ENCODE measurements around the gene IFT122.

IFT122 gene

DNA sequence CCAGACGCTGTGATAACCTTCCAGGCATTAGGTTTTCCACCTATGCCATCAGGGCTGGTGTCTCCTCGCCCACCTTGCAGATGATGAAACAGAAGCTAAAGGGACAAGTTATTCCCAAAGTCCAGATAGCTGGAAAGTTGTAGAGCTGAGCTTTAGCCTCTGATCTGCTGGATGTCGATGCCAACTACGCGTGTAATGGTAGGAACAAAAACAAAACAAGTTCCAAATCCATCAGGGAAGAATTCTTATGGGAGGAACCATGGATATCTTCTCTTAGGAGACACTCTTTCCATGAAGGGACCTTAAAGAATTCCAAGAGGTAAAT is 60.3 kb downstream of the IFT122 start:
- no peak overlapping the region for H3K27ac Mint-ChIP-seq
- peaks cover 40% of the 10 kb centered on the region for H3K36me3 Mint-ChIP-seq (ENCODE audit: low read depth)
- H3K4me3 Mint-ChIP-seq, result no peak overlapping the region
- H3K4me1 Mint-ChIP-seq, result peaks cover 32% of the 10 kb centered on the region
- H3K27me3 Mint-ChIP-seq (ENCODE audit: low read depth), result no peaks in the 10 kb centered on the region
- H3K9me3 Mint-ChIP-seq, result no peaks in the 10 kb centered on the region
- TF ChIP-seq, protein P1, sequence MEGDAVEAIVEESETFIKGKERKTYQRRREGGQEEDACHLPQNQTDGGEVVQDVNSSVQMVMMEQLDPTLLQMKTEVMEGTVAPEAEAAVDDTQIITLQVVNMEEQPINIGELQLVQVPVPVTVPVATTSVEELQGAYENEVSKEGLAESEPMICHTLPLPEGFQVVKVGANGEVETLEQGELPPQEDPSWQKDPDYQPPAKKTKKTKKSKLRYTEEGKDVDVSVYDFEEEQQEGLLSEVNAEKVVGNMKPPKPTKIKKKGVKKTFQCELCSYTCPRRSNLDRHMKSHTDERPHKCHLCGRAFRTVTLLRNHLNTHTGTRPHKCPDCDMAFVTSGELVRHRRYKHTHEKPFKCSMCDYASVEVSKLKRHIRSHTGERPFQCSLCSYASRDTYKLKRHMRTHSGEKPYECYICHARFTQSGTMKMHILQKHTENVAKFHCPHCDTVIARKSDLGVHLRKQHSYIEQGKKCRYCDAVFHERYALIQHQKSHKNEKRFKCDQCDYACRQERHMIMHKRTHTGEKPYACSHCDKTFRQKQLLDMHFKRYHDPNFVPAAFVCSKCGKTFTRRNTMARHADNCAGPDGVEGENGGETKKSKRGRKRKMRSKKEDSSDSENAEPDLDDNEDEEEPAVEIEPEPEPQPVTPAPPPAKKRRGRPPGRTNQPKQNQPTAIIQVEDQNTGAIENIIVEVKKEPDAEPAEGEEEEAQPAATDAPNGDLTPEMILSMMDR (IDR thresholded peaks at IDR 0.05; ENCODE audit: unreplicated experiment in 3 of 3), result no peak

DNA sequence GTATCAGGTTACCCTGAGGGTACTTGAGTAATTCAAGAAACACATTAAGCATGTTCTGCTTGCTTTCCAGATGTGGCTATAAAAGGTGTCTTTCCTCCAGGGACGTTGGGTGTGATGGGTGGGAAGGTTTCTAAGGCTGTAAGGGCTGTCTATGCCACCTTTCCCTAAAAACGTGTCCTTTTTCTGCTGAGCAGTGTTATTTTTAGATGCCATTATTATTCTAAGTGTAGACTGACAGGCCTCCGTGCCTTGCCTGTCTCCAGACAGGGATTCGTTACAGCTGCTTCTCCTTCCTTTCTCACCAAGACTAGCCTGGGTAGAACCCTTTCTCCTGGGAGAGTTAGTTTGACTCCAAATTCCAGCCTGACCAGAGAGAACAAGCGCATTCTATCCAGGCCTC is 61.6 kb downstream of the IFT122 start:
- H3K27ac Mint-ChIP-seq, result peak overlapping the region in 1 of 3 experiments; percentile 35
- H3K36me3 Mint-ChIP-seq (ENCODE audit: low read depth), result peaks cover 46% of the 10 kb centered on the region
- no peak overlapping the region for H3K4me3 Mint-ChIP-seq
- TF ChIP-seq, protein P1 (IDR thresholded peaks at IDR 0.05; ENCODE audit: unreplicated experiment in 3 of 3), result no peak
- H3K4me1 Mint-ChIP-seq, result peaks cover 38% of the 10 kb centered on the region
- no peaks in the 10 kb centered on the region for H3K9me3 Mint-ChIP-seq
- no peaks in the 10 kb centered on the region for H3K27me3 Mint-ChIP-seq (ENCODE audit: low read depth)

DNA sequence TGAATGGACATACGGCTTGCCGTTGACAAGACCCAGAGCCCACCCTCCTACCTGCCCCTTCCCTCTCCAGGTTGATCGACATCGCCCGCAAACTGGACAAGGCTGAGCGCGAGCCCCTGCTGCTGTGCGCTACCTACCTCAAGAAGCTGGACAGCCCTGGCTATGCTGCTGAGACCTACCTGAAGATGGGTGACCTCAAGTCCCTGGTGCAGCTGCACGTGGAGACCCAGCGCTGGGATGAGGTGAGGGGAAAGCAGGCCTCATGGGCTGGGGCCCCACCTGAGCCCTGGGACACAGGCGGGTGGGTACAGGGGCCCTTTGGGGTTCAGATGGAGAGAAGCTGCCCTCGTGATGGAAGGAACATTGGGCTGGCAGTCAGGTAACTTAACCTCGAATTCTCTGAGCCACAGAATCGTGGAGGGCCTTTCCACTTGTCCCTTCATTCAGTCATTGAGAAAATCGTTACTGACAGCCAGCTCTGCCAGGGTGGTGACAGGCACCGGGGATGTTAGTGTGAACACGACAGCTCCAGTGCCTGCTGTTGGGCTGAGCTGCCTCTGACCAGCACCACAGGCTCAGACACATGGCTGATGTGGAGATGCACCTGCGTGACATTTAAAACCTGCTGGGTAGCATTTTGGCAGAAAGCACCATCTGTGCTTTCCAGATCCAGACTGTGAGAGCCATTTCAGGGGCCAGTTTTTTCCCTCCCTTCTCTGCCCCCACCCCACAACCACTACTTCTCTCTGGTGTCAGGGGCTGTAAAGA is 62.8 kb downstream of the IFT122 start:
- no peak overlapping the region for H3K4me3 Mint-ChIP-seq
- TF ChIP-seq, protein P1 (IDR thresholded peaks at IDR 0.05; ENCODE audit: unreplicated experiment in 3 of 3), result no peak
- H3K4me1 Mint-ChIP-seq, result peaks cover 42% of the 10 kb centered on the region
- no peak overlapping the region for H3K27ac Mint-ChIP-seq
- H3K27me3 Mint-ChIP-seq (ENCODE audit: low read depth), result no peaks in the 10 kb centered on the region
- peaks cover 45% of the 10 kb centered on the region for H3K36me3 Mint-ChIP-seq (ENCODE audit: low read depth)
- no peaks in the 10 kb centered on the region for H3K9me3 Mint-ChIP-seq

DNA sequence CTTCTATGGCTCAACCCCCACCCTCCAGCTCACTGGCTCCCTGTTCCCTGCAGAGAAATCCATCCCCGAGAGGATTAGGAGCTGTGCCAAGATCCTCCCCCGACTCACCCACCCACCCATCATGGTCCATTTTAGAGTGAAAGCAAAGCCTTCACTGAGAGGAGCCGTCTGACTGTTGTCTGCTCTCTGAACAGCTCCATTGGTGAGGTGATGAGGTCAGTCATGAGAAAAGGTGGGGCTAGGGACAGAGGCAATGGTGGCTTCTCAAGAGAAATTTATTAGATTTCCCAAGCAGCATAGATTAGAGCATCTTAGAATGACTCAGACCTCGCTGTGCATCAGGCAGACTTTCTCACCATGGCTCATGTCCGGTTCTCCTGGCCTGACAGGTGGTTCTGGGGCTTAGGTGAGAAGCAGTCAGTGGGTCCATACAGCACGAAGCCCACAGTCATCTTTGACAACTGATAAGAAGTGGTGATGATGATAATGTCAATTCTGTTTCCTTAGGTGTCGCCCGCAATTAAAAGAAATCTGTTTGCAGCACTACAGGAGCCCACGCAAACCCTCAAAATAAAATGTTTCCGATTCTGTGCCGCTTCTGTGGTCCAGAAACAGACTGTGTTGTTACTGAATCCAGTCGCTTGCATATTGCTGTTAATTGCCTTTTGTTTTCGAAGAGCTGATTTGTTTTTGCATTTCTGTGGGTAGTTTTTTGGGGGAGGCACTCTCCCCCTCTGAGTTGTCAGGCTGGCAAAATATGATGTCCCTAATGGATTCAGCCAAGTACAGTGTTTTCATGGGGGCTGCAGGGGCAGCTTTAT is 63.7 kb downstream of the IFT122 start:
- Mint-ChIP-seq H3K36me3 (ENCODE audit: low read depth) (peaks cover 48% of the 10 kb centered on the region), H3K27me3 (ENCODE audit: low read depth) (no peaks in the 10 kb centered on the region), H3K9me3 (no peaks in the 10 kb centered on the region), H3K27ac (no peak overlapping the region), H3K4me3 (no peak overlapping the region), H3K4me1 (peaks cover 41% of the 10 kb centered on the region)
- TF ChIP-seq, protein P1 (IDR thresholded peaks at IDR 0.05; ENCODE audit: unreplicated experiment in 3 of 3), result no peak

DNA sequence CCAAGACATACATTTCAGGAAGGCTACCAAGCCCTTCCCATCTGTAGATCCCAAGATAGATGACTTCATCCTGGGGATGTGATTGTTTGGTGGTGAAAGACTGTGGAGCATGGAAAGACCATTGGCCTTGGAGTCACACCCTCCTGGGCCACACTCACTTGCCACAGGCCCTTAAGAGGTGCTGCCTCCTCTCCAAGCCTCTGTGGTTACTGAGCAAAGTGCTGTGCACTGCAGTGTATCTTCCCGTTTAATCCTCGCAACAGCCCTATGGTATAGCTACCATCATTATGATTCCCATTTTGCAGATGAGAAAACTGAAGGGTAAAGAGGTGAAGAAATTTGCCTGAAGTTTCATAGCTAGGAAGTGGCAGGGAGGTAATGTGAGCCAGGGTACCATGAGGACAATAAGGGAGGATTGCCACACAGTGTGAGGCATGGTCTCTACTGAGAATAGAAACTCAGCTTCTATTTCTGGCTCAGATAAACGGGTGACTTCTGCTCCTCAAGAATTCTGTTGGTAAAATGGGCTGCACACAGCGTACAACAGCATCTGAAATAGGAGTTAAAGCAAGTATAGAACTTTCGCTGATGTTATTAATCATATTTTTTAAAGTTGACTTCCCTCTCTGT is 64.6 kb downstream of the IFT122 start:
- no peak overlapping the region for H3K4me3 Mint-ChIP-seq
- H3K9me3 Mint-ChIP-seq, result no peaks in the 10 kb centered on the region
- no peak overlapping the region for H3K27ac Mint-ChIP-seq
- no peaks in the 10 kb centered on the region for H3K27me3 Mint-ChIP-seq (ENCODE audit: low read depth)
- peaks cover 54% of the 10 kb centered on the region for H3K36me3 Mint-ChIP-seq (ENCODE audit: low read depth)
- TF ChIP-seq, protein P1 (IDR thresholded peaks at IDR 0.05; ENCODE audit: unreplicated experiment in 3 of 3), result no peak
- H3K4me1 Mint-ChIP-seq, result peaks cover 41% of the 10 kb centered on the region

Measured in nephron (organoid).